SK-N-SH (cell line): ENCODE measurements around the gene CEBPA. TPM values are rescaled to one million over a fixed set of nuclear protein-coding genes. Genes with fewer than 3 reads are reported as not detected.

ENCODE experiments used
- CTCF ChIA-PET: fragments of 300-600, 350-600 bp; formaldehyde crosslinking; extraction: SDS; loops from one replicate; lab custom pipeline; 2021; lab: Yijun Ruan, JAX
- POLR2A ChIA-PET: fragments of 350-600 bp; sonication (Branson Sonifier 250); formaldehyde crosslinking; extraction: SDS; loops from one replicate; lab custom pipeline; 2020; ENCODE audit warnings: antibody characterized with exemption, inconsistent platforms; lab: Yijun Ruan, JAX
- DNase-seq: peaks from one replicate; pipeline ENCODE4 v3.0.0; 2012
- H2AFZ ChIP-seq: fragments of 200-600 bp; sonication (generic); 2 replicates; pipeline ENCODE4 v1.8.1; 2016; ENCODE audit warnings: antibody characterized with exemption, mild to moderate bottlenecking, low read depth
- H3F3A ChIP-seq: fragments of 200-600 bp; sonication (generic); replicated peaks from 2 replicates; pipeline ENCODE3; 2016; ENCODE audit warnings: antibody characterized with exemption, mild to moderate bottlenecking; ENCODE audit not compliant: insufficient read depth
- H3K27ac ChIP-seq, 2 experiments: fragments of 200-500 bp in 1 of 2; fragments of 200-600 bp in 1 of 2; sonication (Bioruptor generic) in 1 of 2; sonication (generic), shearing (Covaris generic) in 1 of 2; 2 replicates each; pipeline versions ENCODE4 v1.5.1 to v1.6.1; 2014 to 2016; ENCODE audit warnings: low read depth in 2 of 2, inconsistent platforms in 1 of 2, low read length in 1 of 2, mild to moderate bottlenecking in 1 of 2, mixed read lengths in 1 of 2
- H3K27me3 ChIP-seq: fragments of 200-600 bp; sonication (generic), shearing (Covaris generic); 2 replicates; pipeline ENCODE4 v1.6.1; 2016; ENCODE audit warnings: mixed run types; ENCODE audit not compliant: insufficient read depth
- H3K36me3 ChIP-seq, 2 experiments: fragments of 200-500 bp in 1 of 2; fragments of 200-600 bp in 1 of 2; sonication (Bioruptor generic) in 1 of 2; sonication (generic) in 1 of 2; replicated peaks in 1 of 2; 2 replicates each; pipeline versions ENCODE3 to v1.5.1; 2014 to 2016; ENCODE audit warnings: low read length in 1 of 2, mild to moderate bottlenecking in 1 of 2; ENCODE audit not compliant: insufficient read depth in 2 of 2, control insufficient read depth in 1 of 2
- H3K4me1 ChIP-seq, 2 experiments: fragments of 200-500 bp in 1 of 2; fragments of 200-600 bp in 1 of 2; sonication (Bioruptor generic) in 1 of 2; sonication (generic), shearing (Covaris generic) in 1 of 2; 2 replicates each; pipeline versions ENCODE4 v1.5.1 to v1.6.1; 2014 to 2016; ENCODE audit warnings: low read depth in 1 of 2, low read length in 1 of 2, mixed run types in 1 of 2; ENCODE audit not compliant: insufficient read depth in 2 of 2, control insufficient read depth in 1 of 2
- H3K4me2 ChIP-seq: fragments of 200-600 bp; sonication (generic), shearing (Covaris generic); 2 replicates; pipeline ENCODE4 v1.6.1; 2017; ENCODE audit warnings: mixed run types
- H3K4me3 ChIP-seq, 2 experiments: fragments of 200-500 bp in 1 of 2; fragments of 200-600 bp in 1 of 2; sonication (Bioruptor generic) in 1 of 2; sonication (generic), shearing (Covaris generic) in 1 of 2; 2 replicates each; pipeline versions ENCODE4 v1.5.1 to v1.8.1; 2014 to 2016; ENCODE audit warnings: low read depth in 2 of 2, inconsistent platforms in 1 of 2, low read length in 1 of 2, mild to moderate bottlenecking in 1 of 2, mixed read lengths in 1 of 2, moderate library complexity in 1 of 2
- H3K79me2 ChIP-seq: fragments of 200-600 bp; sonication (generic); 2 replicates; pipeline ENCODE4 v1.8.1; 2017; ENCODE audit warnings: mild to moderate bottlenecking; ENCODE audit not compliant: insufficient read depth
- H3K9ac ChIP-seq: fragments of 200-600 bp; sonication (generic); 2 replicates; pipeline ENCODE4 v1.6.1; 2017; ENCODE audit warnings: mixed run types
- H3K9me2 ChIP-seq: fragments of 200-600 bp; sonication (generic); 2 replicates; pipeline ENCODE4 v1.6.1; 2017; ENCODE audit warnings: mixed run types
- H3K9me3 ChIP-seq: fragments of 200-600 bp; sonication (generic); 2 replicates; pipeline ENCODE4 v1.6.1; 2017; ENCODE audit warnings: mixed run types, mild to moderate bottlenecking, moderate library complexity
- H4K20me1 ChIP-seq: fragments of 200-600 bp; sonication (generic); 2 replicates; pipeline ENCODE4 v1.6.1; 2017; ENCODE audit warnings: mild to moderate bottlenecking, mixed run types; ENCODE audit not compliant: insufficient read depth
- CHD2 ChIP-seq: fragments of 150-350 bp; IDR thresholded peaks from 2 replicates; pipeline ENCODE4 v1.6.1; 2018; ENCODE audit warnings: low read length; ENCODE audit not compliant: partially characterized antibody
- ELF1 ChIP-seq: IDR thresholded peaks from 2 replicates; pipeline ENCODE4 v1.4.0; 2012
- EP300 ChIP-seq, 2 experiments: IDR thresholded peaks; 2 replicates each; pipeline versions ENCODE4 v1.4.0 to v1.6.1; 2012; ENCODE audit warnings: borderline replicate concordance in 1 of 2, low read depth in 1 of 2, low read length in 1 of 2
- FOSL2 ChIP-seq: IDR thresholded peaks from 2 replicates; pipeline ENCODE4 v1.4.0; 2012; ENCODE audit warnings: low read depth, mild to moderate bottlenecking, moderate library complexity, borderline replicate concordance
- FOXJ3 ChIP-seq: sonication (generic); formaldehyde crosslinking; IDR thresholded peaks from 2 replicates; pipeline ENCODE4 v1.5.1; 2020; ENCODE audit warnings: mild to moderate bottlenecking, missing genetic modification reagents
- FOXM1 ChIP-seq: IDR thresholded peaks from 2 replicates; pipeline ENCODE4 v1.4.0; 2012; ENCODE audit warnings: low read depth, mild to moderate bottlenecking
- GABPA ChIP-seq: IDR thresholded peaks from 2 replicates; pipeline ENCODE4 v1.4.0; 2012; ENCODE audit warnings: low read depth, mild to moderate bottlenecking
- JUND ChIP-seq: IDR thresholded peaks from 2 replicates; pipeline ENCODE4 v1.4.0; 2012
- MEF2A ChIP-seq: IDR thresholded peaks from 2 replicates; pipeline ENCODE4 v1.4.0; 2012; ENCODE audit warnings: low read depth, borderline replicate concordance
- NFIC ChIP-seq: IDR thresholded peaks from 2 replicates; pipeline ENCODE4 v1.4.0; 2012; ENCODE audit warnings: borderline replicate concordance
- RAD21 ChIP-seq: IDR thresholded peaks from 2 replicates; pipeline ENCODE4 v1.6.1; 2012; ENCODE audit warnings: mild to moderate bottlenecking, low read length
- WGBS: methylation state at CpG from one replicate; pipeline ENCODE4 v1.1.6; 2017; ENCODE audit warnings: low lambda C conversion rate; 5-methylcytosine and 5-hydroxymethylcytosine counted together
- polyA plus RNA-seq, 3 experiments: library from polyadenylated mRNA; depleted of rRNA; stranded (reverse); fragments of >200 nt; gene quantifications; 2 replicates each; pipeline ENCODE4 v1.2.3, GENCODE V29; 2012
- TF ChIP-seq, protein P1 (sequence below): fragments of 150-350 bp; IDR thresholded peaks from 2 replicates; pipeline ENCODE4 v1.6.1; 2016; ENCODE audit warnings: mild to moderate bottlenecking, low read depth, low read length
- TF ChIP-seq, protein P2 (sequence below): IDR thresholded peaks from 2 replicates; pipeline ENCODE4 v1.4.0; 2012; ENCODE audit warnings: low read depth, borderline replicate concordance
- TF ChIP-seq, protein P3 (sequence below): IDR thresholded peaks from 2 replicates; pipeline ENCODE4; 2012
- TF ChIP-seq, protein P4 (sequence below): fragments of 150-350 bp; IDR thresholded peaks from 2 replicates; pipeline ENCODE4 v1.6.1; 2017; ENCODE audit warnings: antibody characterized with exemption, low read length, low read depth, borderline replicate concordance
- TF ChIP-seq, protein P5 (sequence below): fragments of 200-600 bp; sonication (generic); IDR thresholded peaks from 2 replicates; pipeline ENCODE4 v1.6.1; 2017; ENCODE audit warnings: antibody characterized with exemption, mild to moderate bottlenecking, moderate library complexity

CEBPA gene
- polyA plus RNA-seq, 1 of the 3 experiments (the other 2 are of a cell fraction): 0.15 TPM

DNA sequence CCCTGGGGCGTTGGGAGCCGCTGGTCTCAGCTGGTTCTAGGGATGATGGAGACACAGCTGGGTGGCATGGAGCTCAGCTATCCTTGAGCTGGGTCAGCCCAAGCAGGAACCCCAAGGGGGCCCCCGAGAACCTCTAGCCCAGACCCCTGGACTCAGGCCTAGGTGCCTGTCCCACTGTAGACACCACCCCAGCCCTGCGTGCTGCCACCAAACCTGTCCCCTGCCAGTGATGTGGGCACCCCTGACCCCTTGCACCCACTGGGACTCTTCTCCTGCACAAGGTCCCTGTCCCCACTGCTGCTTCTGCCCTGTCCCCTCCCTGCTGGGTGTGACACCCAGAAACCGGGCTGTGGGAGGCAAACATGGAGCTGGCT is 26.8 kb downstream of the CEBPA start (continued):
- TF ChIP-seq FOSL2 (no peak), EP300 (IDR thresholded peaks at IDR 0.05; ENCODE audit: borderline replicate concordance in 1 of 2, low read depth in 1 of 2, low read length in 1 of 2) (no peak), JUND (no peak)
- TF ChIP-seq, protein P1, sequence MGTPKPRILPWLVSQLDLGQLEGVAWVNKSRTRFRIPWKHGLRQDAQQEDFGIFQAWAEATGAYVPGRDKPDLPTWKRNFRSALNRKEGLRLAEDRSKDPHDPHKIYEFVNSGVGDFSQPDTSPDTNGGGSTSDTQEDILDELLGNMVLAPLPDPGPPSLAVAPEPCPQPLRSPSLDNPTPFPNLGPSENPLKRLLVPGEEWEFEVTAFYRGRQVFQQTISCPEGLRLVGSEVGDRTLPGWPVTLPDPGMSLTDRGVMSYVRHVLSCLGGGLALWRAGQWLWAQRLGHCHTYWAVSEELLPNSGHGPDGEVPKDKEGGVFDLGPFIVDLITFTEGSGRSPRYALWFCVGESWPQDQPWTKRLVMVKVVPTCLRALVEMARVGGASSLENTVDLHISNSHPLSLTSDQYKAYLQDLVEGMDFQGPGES: no peak

DNA sequence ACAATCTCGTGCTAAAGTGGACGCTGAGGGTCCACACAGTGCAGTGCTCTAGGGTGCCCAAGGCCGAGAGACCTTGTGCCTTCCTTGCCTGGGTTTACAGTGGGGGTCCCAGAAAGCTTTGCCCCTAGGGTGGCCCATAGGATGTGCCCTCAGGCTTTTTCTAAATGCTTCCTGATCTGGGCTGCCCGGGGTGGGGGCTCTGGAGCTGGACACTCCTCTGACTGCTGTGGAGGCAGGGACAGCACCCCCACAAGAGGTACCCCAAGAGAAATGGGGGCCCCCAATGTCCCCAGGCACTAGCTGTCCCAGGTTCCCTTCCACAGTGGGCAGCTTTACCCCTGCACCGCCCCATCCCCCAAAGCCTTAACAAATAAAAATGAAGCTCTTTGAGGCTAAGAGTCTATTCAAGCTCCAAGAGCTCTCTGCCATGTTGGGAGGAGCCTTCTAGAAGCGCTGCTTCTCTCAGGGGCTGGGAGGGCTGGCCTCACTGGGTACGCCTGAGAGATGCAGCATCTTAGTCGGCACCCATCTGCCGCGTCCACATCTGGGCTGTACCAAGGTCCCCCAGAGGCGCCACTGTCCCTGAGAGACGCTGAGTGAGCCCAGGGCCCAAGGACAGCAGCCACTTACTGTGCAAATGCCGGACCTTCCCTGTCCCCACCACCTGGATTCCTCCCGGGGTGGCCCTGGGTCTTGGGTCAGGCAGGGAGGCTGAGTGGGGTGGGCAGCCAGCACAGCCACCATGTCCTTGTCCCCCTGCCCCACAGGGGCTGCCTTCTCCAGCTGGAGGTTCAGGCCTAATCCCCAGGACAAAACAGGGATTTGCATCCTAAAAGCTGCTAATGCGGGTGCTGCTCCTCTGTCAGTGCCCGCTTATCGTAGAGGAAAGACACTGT is 27.4 kb downstream of the CEBPA start:
- Histone ChIP-seq H3K9ac (no peak overlapping the region), H2AFZ (no peak overlapping the region), H3K36me3 (no peaks in the 10 kb centered on the region), H3K79me2 (no peaks in the 10 kb centered on the region), H3K27me3 (no peaks in the 10 kb centered on the region), H3K9me3 (no peaks in the 10 kb centered on the region), H3K4me2 (no peak overlapping the region), H3F3A (no peaks in the 10 kb centered on the region), H4K20me1 (no peaks in the 10 kb centered on the region), H3K4me1 (no peaks in the 10 kb centered on the region; a peak in 1 of 4 replicates), H3K9me2 (no peaks in the 10 kb centered on the region), H3K27ac (no peak overlapping the region), H3K4me3 (no peak overlapping the region)
- TF ChIP-seq FOXJ3 (CRISPR knock-in tag) (no peak), GABPA (no peak)
- CTCF ChIA-PET: interaction anchor here (1.0 to 1.4 kb wide), 2 partner anchors 27 to 131 kb away, joined by 3 to 5 read pairs; partner anchors contain the start of gene CEBPA
- 57% methylated on average over 8 of the region's 17 CpGs for WGBS
- POLR2A ChIA-PET: no interaction called here
- no peak for DNase-seq

DNA sequence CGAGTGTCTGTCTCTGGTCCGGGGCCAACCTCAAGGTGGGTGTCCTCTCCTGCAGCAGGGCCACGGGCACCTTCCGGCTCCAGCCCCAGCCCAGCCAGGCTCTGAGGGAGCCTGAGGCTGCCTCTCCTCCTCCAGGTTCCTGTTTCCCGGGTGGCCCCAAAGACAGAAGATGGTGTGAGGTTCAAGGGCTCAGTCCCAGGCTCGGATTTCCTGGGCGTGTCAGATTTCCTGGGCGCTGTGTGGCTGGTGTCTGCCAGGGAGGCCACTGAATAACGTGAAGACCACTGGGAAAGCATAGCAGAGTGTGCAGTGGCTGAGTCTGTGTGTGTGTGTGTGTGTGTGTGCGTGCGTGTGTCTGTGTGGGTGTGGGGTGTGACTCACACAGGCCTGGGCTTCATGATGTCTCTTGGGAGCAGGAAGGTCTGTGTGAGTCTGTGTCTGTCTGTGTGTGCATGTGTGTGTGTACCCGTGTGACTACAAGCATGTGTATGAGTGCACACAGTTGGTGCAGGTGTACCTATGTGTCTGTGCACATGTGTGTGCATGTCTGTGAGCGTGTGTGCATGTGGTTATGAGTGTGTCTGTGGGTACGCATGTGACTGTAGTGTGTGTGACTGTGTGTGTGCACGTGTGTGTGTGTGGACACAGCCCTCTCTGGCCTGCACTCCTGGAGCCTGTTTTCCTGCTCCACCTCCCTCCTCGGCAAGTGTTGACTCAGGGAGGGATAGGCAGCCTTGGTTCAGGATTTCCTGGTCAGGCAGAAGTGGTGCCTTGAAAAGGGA is 28.3 kb downstream of the CEBPA start:
- ChIA-PET POLR2A (no interaction called here), CTCF (interaction anchor here (1.0 to 1.4 kb wide), 2 partner anchors 28 to 130 kb away, joined by 3 to 5 read pairs; partner anchors contain the start of gene CEBPA)
- Histone ChIP-seq H4K20me1 (no peaks in the 10 kb centered on the region), H3K27me3 (no peaks in the 10 kb centered on the region), H3K36me3 (no peaks in the 10 kb centered on the region), H3K9ac (no peak overlapping the region), H3K4me3 (no peak overlapping the region), H3K9me3 (no peaks in the 10 kb centered on the region), H2AFZ (no peak overlapping the region), H3F3A (no peaks in the 10 kb centered on the region), H3K79me2 (no peaks in the 10 kb centered on the region), H3K27ac (no peak overlapping the region), H3K9me2 (no peaks in the 10 kb centered on the region), H3K4me1 (no peaks in the 10 kb centered on the region; a peak in 1 of 4 replicates), H3K4me2 (no peak overlapping the region)
- TF ChIP-seq, protein P2, sequence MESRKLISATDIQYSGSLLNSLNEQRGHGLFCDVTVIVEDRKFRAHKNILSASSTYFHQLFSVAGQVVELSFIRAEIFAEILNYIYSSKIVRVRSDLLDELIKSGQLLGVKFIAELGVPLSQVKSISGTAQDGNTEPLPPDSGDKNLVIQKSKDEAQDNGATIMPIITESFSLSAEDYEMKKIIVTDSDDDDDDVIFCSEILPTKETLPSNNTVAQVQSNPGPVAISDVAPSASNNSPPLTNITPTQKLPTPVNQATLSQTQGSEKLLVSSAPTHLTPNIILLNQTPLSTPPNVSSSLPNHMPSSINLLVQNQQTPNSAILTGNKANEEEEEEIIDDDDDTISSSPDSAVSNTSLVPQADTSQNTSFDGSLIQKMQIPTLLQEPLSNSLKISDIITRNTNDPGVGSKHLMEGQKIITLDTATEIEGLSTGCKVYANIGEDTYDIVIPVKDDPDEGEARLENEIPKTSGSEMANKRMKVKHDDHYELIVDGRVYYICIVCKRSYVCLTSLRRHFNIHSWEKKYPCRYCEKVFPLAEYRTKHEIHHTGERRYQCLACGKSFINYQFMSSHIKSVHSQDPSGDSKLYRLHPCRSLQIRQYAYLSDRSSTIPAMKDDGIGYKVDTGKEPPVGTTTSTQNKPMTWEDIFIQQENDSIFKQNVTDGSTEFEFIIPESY: no peak
- TF ChIP-seq CHD2: no peak
- TF ChIP-seq RAD21: no peak
- TF ChIP-seq NFIC: no peak
- no peak for TF ChIP-seq ELF1
- TF ChIP-seq, protein P3, sequence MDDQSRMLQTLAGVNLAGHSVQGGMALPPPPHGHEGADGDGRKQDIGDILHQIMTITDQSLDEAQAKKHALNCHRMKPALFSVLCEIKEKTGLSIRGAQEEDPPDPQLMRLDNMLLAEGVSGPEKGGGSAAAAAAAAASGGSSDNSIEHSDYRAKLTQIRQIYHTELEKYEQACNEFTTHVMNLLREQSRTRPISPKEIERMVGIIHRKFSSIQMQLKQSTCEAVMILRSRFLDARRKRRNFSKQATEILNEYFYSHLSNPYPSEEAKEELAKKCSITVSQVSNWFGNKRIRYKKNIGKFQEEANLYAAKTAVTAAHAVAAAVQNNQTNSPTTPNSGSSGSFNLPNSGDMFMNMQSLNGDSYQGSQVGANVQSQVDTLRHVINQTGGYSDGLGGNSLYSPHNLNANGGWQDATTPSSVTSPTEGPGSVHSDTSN: no peak
- TF ChIP-seq, protein P4, sequence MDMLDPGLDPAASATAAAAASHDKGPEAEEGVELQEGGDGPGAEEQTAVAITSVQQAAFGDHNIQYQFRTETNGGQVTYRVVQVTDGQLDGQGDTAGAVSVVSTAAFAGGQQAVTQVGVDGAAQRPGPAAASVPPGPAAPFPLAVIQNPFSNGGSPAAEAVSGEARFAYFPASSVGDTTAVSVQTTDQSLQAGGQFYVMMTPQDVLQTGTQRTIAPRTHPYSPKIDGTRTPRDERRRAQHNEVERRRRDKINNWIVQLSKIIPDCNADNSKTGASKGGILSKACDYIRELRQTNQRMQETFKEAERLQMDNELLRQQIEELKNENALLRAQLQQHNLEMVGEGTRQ: no peak
- TF ChIP-seq, protein P5, sequence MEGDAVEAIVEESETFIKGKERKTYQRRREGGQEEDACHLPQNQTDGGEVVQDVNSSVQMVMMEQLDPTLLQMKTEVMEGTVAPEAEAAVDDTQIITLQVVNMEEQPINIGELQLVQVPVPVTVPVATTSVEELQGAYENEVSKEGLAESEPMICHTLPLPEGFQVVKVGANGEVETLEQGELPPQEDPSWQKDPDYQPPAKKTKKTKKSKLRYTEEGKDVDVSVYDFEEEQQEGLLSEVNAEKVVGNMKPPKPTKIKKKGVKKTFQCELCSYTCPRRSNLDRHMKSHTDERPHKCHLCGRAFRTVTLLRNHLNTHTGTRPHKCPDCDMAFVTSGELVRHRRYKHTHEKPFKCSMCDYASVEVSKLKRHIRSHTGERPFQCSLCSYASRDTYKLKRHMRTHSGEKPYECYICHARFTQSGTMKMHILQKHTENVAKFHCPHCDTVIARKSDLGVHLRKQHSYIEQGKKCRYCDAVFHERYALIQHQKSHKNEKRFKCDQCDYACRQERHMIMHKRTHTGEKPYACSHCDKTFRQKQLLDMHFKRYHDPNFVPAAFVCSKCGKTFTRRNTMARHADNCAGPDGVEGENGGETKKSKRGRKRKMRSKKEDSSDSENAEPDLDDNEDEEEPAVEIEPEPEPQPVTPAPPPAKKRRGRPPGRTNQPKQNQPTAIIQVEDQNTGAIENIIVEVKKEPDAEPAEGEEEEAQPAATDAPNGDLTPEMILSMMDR: no peak
- no peak for TF ChIP-seq FOXJ3 (CRISPR knock-in tag)
- no peak for TF ChIP-seq MEF2A
- no peak for TF ChIP-seq FOXM1
- TF ChIP-seq JUND: no peak
- DNase-seq: no peak
- 55% methylated on average over 13 of the region's 16 CpGs for WGBS
